Vagina (tissue), 2 donors: ENCODE measurements around the gene FGD4. TPM values are rescaled to one million over a fixed set of nuclear protein-coding genes. Genes with fewer than 3 reads are reported as not detected.

Experiments
- DNase-seq, 2 donors: peaks; one replicate each; pipeline ENCODE4 v3.0.0-alpha.2; 2017; ENCODE audit errors: extremely low spot score in 2 of 2
- H3K27ac ChIP-seq: fragments of 200-600 bp; sonication (generic); one replicate; pipeline ENCODE4 v1.5.1; 2019
- H3K27me3 ChIP-seq: fragments of 200-600 bp; sonication (generic); one replicate; pipeline ENCODE4 v1.5.1; 2019
- H3K36me3 ChIP-seq, 2 donors: fragments of 200-600 bp; sonication (generic); one replicate each; pipeline ENCODE4 v1.5.1; 2017 to 2019
- H3K4me1 ChIP-seq: fragments of 200-600 bp; sonication (generic); one replicate; pipeline ENCODE4 v1.5.1; 2019
- H3K4me3 ChIP-seq, 2 donors: fragments of 200-600 bp; sonication (generic); 1 replicate in 1 of 2; 2 replicates in 1 of 2; pipeline ENCODE4 v1.5.1; 2016 to 2019
- H3K9me3 ChIP-seq: fragments of 200-600 bp; sonication (generic); one replicate; pipeline ENCODE4 v1.5.1; 2019
- POLR2A ChIP-seq, 2 donors: fragments of 450-650 bp; IDR thresholded peaks; one replicate each; pipeline ENCODE4 v1.6.1; 2017; ENCODE audit warnings: antibody characterized with exemption in 2 of 2, mild to moderate bottlenecking in 2 of 2, moderate library complexity in 2 of 2
- POLR2AphosphoS5 ChIP-seq, 2 donors: sonication (generic); formaldehyde crosslinking; IDR thresholded peaks; one replicate each; pipeline ENCODE4 v1.9.0; 2017; ENCODE audit warnings: antibody characterized with exemption in 2 of 2, mild to moderate bottlenecking in 2 of 2, low read depth in 1 of 2; ENCODE audit not compliant: insufficient read depth in 1 of 2
- intact Hi-C: fragments of 100-400 bp; cut with DNase I; formaldehyde crosslinking; loops from one replicate; pipeline ENCODE4 v1.15.1; 2023
- total RNA-seq: library from RNA; depleted of rRNA; stranded (reverse); fragments of >200 nt; gene quantifications from one replicate; pipeline ENCODE4 v1.2.3, GENCODE V29; 2016
- TF ChIP-seq, protein P1 (sequence below), 3 experiments: fragments of 450-650 bp in 2 of 3; fragments of 200-600 bp in 1 of 3; sonication (generic) in 1 of 3; IDR thresholded peaks; one replicate each; pipeline ENCODE4 v1.5.1; 2017 to 2019; ENCODE audit warnings: antibody characterized with exemption in 3 of 3, mild to moderate bottlenecking in 2 of 3, moderate library complexity in 2 of 3

Gene FGD4
- total RNA-seq, 1 donor from 2014 or later, result 38.3 TPM

DNA sequence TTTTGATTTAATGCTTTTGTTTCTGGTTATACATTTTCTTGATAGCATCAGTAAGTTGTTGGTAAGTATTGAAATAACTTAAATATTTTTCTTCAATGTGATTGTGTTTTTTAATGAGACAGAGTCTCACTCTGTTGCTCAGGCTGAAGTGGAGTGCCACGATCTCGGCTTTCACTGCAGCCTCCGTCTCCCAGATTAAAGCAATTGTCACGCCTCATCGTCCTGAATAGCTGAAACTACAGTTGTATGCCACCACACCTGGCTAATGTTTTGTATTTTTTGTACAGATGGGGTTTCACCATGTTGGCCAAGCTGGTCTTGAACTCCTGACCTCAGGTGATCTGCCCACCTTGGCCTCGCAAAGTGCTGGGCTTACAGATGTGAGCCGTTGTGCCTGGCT is 78.8 kb downstream of the FGD4 start:
- no peaks in the 10 kb centered on the region for H3K27me3 ChIP-seq
- no peaks in the 10 kb centered on the region for H3K9me3 ChIP-seq
- intact Hi-C loops, result no loop called here
- no peak overlapping the region for H3K4me3 ChIP-seq
- no peak overlapping the region for H3K27ac ChIP-seq
- H3K4me1 ChIP-seq, result no peaks in the 10 kb centered on the region
- no peaks in the 10 kb centered on the region for H3K36me3 ChIP-seq
- no peak for DNase-seq
- TF ChIP-seq POLR2A (IDR thresholded peaks at IDR 0.05) (no peak), POLR2AphosphoS5 (IDR thresholded peaks at IDR 0.05; ENCODE audit: insufficient read depth in 1 of 2, low read depth in 1 of 2) (no peak)
- TF ChIP-seq, protein P1, sequence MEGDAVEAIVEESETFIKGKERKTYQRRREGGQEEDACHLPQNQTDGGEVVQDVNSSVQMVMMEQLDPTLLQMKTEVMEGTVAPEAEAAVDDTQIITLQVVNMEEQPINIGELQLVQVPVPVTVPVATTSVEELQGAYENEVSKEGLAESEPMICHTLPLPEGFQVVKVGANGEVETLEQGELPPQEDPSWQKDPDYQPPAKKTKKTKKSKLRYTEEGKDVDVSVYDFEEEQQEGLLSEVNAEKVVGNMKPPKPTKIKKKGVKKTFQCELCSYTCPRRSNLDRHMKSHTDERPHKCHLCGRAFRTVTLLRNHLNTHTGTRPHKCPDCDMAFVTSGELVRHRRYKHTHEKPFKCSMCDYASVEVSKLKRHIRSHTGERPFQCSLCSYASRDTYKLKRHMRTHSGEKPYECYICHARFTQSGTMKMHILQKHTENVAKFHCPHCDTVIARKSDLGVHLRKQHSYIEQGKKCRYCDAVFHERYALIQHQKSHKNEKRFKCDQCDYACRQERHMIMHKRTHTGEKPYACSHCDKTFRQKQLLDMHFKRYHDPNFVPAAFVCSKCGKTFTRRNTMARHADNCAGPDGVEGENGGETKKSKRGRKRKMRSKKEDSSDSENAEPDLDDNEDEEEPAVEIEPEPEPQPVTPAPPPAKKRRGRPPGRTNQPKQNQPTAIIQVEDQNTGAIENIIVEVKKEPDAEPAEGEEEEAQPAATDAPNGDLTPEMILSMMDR (IDR thresholded peaks at IDR 0.05), result no peak

DNA sequence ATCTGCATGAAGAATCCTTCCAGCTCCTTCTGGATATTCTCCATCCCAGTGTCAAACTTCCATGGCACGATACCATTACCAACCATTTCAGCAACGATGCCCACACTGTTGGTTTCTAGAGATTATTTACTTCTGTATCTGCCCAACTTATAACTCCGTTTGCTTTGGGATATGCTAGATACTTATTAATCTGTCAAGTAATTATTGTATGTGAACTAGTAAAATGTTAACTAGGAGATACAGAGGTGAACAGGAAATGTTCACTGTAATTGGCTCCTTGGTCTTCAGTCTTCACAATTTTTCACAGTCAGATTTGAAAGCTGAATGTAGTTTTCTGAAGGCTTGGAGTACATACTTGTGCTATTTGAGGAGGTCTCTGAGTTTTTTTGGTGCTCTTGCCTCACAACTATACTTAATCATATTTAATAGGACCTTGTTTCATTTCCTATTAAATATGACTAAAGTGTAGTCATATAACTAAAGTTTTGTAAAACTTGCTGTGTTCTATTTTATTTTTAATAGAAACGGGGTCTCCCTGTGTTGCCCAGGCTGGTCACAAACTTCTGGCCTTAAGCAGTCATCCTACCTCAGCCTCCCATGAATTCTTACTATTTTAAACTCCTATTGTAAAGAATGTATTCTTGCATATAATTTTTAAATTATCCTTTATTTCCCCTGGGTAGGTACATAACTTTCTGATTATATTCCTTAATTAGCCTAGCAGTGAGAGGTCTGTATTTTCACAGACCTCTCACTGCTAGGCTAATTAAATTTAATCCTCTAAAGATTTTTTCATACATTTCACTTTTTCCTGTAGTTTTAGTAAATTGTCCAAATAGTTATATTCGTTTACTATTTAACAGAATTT is 79.7 kb downstream of the FGD4 start:
- intact Hi-C loops, result no loop called here
- Histone ChIP-seq H3K36me3 (no peaks in the 10 kb centered on the region), H3K9me3 (no peaks in the 10 kb centered on the region), H3K27ac (no peak overlapping the region), H3K4me1 (peaks cover 5% of the 10 kb centered on the region), H3K27me3 (no peaks in the 10 kb centered on the region), H3K4me3 (no peak overlapping the region)
- TF ChIP-seq POLR2A (IDR thresholded peaks at IDR 0.05) (no peak), POLR2AphosphoS5 (IDR thresholded peaks at IDR 0.05; ENCODE audit: insufficient read depth in 1 of 2, low read depth in 1 of 2) (no peak)
- TF ChIP-seq, protein P1 (IDR thresholded peaks at IDR 0.05), result no peak
- DNase-seq, result no peak

DNA sequence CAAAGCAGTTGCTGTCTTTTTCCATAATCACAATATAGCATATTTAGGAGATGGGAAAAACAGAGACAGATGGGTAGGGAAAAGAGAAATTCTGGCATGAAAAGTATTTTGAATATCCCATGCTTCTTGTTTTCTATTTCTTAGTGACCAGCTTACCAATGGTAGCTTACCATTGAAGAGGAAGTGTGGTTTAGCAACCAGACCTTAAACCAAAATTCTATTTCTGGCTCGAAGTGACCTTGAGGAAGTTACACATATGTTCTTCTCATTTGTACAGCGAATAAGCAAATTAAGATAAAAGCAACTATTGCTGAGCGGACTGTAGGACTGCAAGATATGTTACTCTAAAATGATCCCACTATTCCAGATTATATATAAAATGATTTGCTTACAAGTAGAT is 82.9 kb downstream of the FGD4 start:
- H3K27ac ChIP-seq, result no peak overlapping the region
- TF ChIP-seq POLR2A (IDR thresholded peaks at IDR 0.05) (no peak), POLR2AphosphoS5 (IDR thresholded peaks at IDR 0.05; ENCODE audit: insufficient read depth in 1 of 2, low read depth in 1 of 2) (no peak)
- TF ChIP-seq, protein P1 (IDR thresholded peaks at IDR 0.05), result no peak
- H3K4me3 ChIP-seq, result no peak overlapping the region
- DNase-seq, result no peak
- no peaks in the 10 kb centered on the region for H3K36me3 ChIP-seq
- H3K9me3 ChIP-seq, result no peaks in the 10 kb centered on the region
- intact Hi-C loops, result no loop called here
- H3K27me3 ChIP-seq, result no peaks in the 10 kb centered on the region
- H3K4me1 ChIP-seq, result peaks cover 5% of the 10 kb centered on the region

DNA sequence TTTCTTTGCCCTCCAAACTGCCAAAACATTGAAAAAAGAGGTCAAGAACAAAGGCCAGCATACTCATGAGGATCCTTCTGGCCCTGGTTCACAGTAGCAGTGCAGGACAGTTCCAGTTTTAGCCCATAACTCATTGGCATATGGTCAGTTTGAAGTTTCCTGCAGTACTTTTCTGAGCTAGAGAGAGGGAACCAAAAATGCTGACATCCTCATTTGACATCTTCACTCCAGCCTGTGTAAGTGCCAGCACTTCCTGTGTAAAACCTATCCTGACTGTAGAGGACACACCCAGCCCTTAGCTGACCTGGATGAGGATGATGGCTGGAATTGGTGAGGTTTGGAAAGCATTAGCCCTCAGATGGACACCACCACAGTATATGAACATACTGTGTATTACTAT is 84.1 kb downstream of the FGD4 start:
- Histone ChIP-seq H3K27me3 (no peaks in the 10 kb centered on the region), H3K4me3 (no peak overlapping the region), H3K4me1 (peaks cover 5% of the 10 kb centered on the region), H3K27ac (no peak overlapping the region), H3K9me3 (no peaks in the 10 kb centered on the region), H3K36me3 (no peaks in the 10 kb centered on the region)
- TF ChIP-seq, protein P1 (IDR thresholded peaks at IDR 0.05), result no peak
- TF ChIP-seq POLR2AphosphoS5 (IDR thresholded peaks at IDR 0.05; ENCODE audit: insufficient read depth in 1 of 2, low read depth in 1 of 2) (no peak), POLR2A (IDR thresholded peaks at IDR 0.05) (no peak)
- no peak for DNase-seq
- intact Hi-C loops, result no loop called here

DNA sequence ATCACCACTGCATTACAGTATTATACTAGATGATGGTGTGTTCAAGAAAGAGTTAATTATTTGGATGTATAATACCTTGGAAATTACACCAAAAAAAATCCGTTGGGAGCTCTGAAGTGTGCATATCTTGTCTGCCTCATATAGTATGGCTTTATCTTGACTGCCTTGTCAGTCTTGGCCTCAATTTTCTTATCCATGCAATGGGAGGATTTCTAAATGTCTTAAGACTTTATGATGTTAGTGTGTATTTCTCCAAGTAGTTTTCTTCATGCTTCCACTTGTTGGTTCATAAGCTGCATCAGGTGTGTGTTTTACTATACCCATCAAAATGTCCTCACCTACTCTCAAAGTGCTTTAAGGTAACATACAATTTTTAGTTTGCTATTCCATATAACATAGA is 84.6 kb downstream of the FGD4 start:
- Histone ChIP-seq H3K9me3 (no peaks in the 10 kb centered on the region), H3K27ac (no peak overlapping the region), H3K27me3 (no peaks in the 10 kb centered on the region), H3K4me3 (no peak overlapping the region), H3K36me3 (no peaks in the 10 kb centered on the region), H3K4me1 (peaks cover 5% of the 10 kb centered on the region)
- no peak for DNase-seq
- TF ChIP-seq, protein P1 (IDR thresholded peaks at IDR 0.05), result no peak
- TF ChIP-seq POLR2A (IDR thresholded peaks at IDR 0.05), result no peak
- no peak for TF ChIP-seq POLR2AphosphoS5 (IDR thresholded peaks at IDR 0.05; ENCODE audit: insufficient read depth in 1 of 2, low read depth in 1 of 2)
- intact Hi-C loops, result no loop called here
